Activated CD4-positive, alpha-beta T cell treated with anti-CD3 and anti-CD28 coated beads for 4 hours (primary cell): Measurements from ENCODE around the gene DNAH17.
"Not testable (repeated sequence)": the region's sequence is repeated elsewhere in the genome, so short reads cannot be mapped to it uniquely, and the experiment has no call there.

ENCODE experiments used
- DNase-seq, 2 donors: peaks; one replicate each; pipeline ENCODE4 v3.0.0-alpha.2; 2020

DNAH17 gene

DNA sequence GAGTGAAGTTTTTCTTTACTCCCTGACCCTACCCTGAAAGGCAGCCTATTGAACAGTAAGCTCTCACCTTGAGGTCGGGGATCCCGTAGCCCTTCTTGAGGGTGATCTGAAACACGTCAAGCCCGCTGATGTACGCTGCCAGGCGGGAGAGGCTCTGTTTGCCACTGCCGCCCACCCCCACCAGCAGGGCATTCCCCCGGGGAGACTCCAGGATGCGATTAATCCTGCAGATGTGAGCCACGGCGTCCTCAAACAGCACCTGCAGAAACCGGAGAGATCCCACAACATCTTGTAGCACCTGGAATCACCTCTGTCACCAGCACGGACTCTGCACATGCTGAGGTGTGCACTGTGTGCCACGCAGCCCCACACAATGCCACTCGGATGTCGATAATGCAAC is 102.0 kb downstream of the DNAH17 start:
- DNase-seq = no peak

DNA sequence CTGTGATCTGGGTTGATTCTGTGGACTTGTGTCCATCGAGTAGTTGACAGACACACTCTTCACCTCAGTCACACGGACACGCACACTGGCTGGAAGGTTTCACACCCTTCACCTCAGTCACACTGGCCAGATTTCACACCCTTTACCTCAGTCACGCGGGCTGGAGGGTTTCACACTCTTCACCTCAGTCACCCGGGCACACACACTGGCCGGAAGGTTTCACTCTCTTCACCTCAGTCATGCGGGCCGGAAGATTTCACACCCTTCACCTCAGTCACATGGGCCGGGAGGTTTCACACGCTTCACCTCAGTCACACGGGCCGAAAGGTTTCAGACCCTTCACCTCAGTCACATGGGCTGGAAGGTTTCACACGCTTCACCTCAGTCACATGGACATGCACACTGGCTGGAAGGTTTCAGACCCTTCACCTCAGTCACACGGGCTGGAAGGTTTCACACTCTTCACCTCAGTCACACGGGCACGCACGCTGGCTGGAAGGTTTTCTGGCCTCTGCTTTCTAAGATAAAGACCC is 102.5 kb downstream of the DNAH17 start:
- DNase-seq = no peak

DNA sequence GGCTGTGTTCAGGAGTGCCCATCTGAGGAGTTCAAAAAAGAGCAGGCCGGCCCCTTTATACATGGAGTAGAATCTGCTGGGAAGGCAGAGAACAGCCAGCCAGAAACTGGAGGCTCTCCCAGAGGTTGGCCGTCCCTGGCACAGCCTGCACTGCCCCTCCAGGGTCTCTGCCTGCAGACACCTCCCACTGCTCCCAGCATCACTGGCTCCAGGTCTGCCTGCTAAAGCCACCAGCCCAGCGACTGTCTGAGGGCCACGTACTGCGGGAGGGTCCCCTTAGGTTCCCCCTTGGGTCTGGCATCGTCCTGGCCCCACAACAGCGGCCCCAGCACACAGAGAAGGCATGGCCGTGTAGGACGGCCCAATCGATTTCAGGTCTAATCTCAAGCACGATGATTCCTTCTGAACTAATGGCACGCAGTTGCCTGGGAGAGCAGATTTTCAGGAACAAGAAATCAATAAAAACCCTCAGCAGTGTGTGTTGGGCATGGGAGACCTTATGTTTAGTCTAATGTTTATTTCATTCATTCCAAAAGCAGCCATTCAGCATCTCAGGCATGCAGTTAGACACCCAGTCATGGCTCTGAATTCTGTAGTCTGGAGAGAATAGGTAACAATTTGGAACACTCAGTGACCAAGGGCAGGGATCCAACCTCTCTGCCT is 103.1 kb downstream of the DNAH17 start:
- no peak for DNase-seq

DNA sequence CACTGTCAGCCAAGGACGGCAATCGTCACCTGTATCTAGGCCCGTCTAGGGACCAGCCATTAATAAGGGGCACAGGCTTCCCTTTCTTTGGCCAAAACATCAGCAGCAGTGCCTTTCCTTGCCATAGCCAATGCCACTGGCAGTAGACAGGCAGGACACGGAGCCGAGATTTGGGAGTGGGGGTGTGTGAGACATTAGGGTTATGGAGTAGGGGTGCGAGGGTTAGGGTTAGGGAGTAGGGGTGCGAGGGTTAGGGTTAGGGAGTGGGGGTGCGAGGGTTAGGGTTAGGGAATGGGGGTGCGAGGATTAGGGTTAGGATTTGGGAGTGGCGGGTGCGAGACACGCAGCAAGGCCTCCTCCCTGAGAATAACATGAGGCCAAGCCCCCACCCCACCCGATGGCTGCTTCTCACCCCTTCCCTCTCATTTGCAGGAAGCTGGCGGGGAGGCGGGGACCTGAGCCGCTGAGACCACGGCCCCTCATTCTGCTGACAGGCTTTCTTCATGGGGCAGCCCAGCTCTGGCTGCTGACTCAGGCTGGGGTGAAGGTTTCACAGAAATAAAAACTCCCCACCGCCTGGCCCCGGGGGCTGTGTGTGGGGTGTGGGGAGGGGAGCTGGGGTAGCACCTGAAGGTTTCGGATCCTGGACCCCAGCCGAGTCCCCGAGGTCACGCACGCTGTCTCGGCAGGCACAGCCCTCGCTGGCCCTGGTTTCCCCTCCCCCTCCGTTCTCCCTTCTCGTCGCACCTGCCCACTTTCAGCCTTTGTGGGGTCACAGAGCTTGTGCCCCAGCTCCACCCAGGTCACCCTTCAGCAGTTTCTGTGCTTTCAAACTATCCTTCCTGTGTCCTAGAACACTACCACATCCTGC is 104.9 kb downstream of the DNAH17 start:
- no peak for DNase-seq

DNA sequence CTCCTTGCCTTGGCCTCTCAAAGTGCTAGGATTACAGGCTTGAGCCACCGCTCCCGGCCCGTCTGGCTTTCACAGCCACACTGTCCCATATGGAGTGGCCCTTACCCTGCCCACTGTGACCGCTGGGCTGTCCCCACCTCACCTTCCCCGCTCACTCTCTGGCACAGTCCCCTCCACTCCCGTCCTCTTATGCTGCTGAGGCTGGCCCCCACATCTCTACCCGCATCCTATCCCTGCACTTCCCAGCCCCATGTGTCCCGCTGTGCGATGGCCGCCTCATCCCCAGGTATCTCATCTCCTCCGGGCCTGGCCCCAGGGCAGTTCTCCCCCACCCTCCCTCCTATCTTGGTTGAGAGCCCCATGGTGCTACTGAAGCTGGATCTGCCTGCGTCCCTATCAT is 105.6 kb downstream of the DNAH17 start:
- no peak for DNase-seq

DNA sequence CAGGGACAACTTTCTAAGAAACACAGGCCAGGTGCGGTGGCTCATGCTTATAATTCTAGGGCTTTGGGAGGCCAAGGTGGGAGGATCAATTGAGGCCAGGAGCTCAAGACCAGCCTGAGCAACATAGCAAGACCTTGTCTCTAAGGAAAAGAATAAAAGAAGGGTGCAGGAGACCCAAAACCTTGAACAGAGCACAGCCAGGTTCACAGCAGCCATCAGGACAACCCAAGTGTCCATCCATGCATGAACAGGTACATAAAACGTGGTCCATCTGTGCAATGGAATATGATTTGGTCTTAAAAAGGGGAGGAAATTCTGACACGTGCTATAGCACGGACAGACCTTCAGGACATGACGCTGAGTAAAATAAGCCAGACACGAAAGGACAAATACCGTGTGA is 107.8 kb downstream of the DNAH17 start:
- no peak for DNase-seq

DNA sequence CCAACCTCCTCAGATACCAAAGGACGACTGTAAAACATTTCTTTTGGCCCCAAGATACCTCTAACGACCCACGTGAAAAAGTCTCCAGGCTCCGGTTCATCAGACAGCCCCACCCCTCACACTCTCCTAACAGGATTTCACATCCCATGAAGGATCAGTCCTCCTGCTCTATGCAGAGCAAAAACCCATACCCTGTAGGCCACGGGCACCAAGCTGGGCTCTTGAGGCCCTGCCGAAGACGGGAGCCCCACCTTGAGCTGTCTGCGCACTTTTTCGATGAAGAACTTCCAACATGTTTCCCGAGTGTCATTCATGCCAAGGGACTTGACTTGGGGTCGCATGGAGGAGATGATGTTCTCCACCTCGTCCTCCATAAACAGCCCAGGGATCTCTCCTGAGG is 108.8 kb downstream of the DNAH17 start:
- DNase-seq = no peak

DNA sequence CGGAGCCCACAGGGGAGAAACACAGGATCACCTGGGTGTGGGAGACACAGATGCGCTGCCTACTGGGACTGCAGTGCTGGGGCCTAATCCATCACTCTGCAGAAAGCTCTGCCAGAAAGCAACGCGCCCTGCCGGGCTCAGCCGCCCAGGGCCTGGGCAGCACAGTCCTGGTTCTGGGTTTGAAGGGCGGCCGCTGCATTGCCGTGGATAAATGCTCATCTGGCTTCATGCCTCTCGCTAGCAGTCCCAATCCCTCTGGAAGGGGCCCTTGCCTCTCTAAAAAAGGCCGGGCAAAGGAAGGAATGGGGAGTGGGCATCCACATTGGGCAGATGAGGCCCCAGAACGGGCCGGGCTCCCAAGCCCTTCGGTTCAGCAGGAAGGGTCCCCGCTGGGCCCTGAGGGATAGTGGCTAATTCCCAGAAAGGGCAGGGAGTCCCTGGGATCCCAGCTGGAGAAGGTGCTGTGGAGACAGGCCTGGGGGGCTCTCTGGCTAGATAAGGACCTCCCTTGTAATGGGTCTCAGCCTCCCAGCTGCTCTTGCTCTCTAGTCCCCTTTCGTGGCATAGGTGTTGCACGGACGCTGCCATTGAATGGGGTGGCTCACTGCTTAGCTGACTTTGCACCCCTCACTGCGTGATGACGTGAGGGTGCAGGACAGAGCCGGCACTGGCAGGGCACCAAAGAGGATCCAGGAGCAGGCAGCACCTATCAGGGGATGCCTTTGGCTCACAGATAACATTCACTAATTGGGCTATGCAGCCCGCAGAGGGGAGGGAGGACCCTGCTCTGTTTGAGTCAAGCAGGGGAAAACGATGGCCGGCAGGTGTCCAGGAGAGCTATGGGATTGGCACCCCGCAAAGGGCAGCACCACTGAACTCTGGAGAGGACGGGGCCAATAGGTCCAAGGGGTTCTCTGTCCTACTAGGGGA is 110.1 kb downstream of the DNAH17 start:
- DNase-seq = no peak

DNA sequence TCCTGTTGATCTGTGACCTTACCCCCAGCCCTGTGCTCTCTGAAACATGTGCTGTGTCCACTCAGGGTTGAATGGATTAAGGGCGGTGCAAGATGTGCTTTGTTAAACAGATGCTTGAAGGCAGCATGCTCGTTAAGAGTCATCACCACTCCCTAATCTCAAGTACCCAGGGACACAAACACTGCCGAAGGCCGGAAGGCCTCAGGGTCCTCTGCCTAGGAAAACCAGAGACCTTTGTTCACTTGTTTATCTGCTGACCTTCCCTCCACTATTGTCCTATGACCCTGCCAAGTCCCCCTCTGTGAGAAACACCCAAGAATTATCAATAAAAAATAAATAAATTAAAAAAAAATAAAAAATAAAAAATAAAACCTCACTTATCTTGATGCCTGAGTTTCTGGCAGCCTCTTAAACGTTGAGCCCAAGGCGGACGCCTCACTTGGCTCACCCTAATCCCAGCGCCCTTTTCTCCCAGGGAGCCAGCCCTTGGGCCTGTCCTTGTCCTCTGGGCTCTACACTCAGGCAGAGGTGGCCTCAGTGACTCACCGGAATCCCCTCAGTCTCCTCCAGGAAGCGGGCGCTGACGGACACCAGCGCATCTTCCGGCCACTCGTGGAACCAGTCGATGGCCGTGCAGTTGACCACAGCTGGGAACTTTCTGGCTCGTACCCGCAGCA is 110.9 kb downstream of the DNAH17 start:
- DNase-seq = not testable (repeated sequence)

DNA sequence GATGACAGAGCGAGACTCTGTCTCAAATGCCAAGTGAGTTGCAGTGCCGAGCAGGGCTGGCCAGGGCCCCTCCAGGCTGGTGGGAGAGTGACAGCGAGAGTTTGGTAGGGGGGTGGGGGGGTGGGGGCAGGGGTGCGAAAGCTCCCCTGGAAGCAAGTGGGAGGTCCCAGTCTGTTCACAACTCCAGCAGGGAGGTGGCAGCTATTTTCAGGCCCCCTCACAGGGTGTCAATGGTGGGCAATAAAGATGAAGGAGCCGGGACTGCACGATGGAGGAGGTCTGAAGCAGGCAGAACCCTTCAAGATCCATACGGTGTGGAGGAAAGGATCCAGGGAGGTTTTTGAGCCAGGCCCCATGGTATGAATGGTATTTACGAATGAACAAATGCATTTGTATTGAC is 115.0 kb downstream of the DNAH17 start:
- DNase-seq = no peak

DNA sequence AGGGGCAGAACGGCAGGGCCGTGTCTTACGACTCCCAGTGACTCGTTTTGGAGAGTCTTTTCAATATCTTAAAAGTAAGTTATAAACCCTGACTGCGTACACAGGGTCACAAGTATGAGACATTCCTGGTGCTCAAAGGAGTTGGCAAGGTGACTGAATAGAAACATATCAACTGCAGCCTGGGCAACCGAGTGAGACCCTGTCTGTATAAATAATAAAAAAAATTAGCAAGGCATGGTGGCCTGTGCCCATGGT is 115.5 kb downstream of the DNAH17 start:
- DNase-seq = no peak

DNA sequence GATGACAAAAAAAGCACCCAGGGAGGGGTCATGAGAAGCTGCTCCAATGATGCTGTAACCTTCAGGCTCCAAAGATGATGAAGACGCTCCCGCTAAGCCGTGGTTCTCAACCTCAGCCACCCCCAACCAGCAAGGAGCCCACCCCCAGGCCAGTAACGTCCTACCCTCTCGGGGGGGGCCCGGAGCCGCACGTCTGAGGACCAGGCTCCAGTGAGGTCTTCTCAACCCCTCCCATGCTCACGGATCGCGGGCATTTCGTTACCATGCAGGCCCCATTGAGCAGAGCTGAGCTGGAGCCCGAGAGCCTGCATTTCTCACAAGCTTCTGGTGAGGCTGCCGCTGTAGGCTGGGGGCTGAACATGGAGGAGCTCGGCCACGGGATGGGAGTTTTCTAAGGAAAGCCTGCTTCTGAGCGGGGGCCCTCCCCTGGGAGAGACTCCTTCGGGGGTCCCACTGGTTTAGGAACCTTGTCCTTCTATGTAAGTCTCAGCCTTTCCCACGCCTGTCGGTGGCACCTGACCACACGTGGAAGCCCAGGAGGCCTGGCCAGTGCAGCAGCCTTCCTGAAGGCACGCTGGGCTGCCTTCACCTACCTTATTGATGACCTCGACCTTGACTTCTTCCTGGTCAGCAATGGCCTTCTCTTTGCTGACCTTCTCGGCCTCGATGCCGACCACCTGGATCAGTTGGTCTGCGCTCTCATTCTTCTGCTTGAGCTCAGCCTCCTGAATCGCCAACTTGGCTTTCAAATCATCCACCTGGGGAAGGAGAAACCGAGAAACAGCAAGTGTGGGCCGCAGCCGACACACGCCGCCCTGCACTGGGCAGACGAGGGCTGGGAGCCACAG is 116.0 kb downstream of the DNAH17 start:
- DNase-seq = no peak

DNA sequence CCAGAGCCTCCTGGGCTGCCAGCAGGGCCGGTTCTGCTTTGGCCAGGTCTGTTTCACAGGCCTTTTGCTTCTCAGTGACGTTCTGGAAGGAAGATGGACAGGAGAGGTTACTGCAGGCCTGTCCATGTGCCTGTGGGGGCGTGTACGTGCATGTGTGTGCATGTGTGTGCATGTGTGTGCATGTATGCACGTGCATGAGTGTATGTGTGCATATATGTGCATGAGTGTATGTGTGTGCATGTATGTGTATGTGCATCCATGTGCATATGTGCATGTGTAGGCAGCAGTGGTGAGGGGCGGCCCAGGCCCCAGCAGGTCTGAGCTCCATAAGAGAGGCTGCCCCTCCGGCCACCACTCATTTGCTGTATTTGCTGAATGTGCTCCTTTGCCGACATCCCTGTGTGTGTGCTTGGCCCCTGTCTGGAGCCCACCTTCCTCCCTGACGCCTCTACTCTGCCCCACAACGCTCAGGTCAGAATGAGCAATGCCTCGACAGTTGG is 117.0 kb downstream of the DNAH17 start:
- DNase-seq = no peak

DNA sequence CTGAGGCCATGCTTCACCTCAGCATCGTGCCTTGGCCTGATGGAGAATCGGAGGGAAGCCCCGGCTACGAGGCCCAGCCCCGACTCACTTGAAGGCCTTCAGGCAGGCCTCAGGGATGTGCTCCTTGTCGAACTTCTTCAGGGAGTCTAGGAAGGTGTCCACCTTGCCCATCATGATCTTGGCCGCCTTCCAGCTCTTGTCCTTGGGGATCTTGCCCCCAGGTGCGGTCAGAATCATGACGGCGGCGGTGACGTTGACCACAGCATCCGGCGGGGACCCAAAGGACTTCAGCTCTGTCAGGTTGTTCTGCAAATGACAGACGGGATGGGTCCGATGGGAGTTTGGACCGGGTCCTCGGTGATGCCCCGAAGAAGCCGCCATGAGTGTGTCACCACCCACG is 117.5 kb downstream of the DNAH17 start:
- no peak for DNase-seq

DNA sequence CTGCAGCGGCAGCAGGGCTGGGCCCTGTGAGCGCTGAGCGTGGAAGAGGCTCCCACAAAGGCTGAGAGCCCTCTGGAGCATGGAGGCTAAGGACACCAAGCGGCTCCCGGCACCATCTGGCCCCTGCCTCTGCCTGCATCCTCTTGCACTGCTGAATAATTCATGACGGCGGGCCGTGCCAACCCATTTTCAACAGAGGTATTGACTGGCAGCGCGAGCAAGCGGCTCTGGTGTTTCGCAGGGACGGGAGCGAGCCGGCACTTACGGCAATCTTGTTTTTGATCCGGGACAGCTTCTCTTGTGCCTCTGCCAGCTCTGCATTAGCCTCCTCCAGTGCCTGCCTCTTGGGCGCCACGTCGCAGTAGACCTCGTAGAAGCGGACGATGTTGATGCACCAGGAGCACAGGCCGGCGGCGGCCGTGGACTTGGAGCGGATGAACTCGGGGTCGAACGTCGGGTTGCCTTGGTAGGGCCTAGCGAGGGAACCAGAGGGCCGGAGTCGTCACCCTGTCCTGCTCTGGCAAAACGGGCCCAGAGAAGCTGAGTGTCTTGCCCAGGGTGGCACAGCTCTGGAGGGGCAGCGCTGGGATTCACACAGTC is 118.4 kb downstream of the DNAH17 start:
- DNase-seq = no peak

DNA sequence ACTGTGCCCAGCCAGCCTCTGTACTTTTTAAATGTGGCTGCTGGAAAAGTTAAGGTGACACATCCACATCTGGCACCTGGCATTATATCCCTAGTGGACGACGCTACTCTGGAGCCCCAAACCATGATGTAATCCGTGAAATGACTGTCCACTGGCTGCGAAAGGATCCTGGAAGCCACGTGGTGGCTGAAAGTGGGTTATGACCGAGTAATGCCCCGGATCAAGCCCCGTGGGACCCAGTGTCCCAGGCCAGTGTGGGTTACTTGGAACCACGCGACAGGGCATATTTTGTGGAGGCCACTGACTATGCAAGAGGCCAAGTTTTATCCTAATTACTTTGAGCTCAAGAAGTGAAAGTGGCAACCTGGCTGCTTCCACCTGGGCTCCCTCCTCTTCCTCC is 119.1 kb downstream of the DNAH17 start:
- DNase-seq = no peak

DNA sequence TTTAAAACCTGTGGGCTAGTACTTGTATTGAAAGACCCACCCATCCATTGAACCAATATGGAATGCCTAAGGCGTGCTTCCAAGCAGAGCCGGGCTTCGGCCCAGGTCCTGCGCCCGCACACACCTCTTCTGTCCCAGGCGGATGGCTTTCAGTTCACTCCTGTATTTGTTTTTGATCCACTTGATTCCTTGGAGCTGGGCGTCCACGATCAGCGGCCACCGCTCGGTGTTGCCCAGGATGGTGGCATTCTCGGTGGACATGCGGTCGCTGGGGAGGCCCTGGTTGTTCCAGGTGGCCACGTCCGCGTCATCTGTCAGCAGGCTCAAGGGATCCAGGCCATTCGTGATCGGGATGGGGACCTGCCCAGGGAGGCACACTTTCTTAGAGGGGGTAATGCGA is 122.8 kb downstream of the DNAH17 start:
- no peak for DNase-seq

DNA sequence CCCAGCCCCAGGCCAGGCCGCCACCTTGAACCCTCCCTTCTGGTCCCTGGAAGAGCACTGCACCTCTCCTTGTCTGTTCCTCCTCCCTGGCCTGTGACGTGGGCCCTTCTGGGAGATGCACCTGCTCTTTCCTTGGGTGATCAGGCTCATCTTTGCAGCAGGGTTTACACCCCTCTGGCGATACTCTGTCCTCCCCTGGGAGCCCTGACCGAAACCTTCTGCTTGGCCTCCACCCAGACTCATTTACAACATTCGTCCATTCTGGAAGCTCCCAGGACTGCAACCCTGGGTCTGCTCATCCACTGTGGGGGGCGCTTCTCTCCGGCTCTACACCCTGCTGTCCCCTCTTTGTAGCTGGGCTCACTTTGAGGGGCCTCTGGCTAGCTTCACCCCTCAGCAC is 125.4 kb downstream of the DNAH17 start:
- DNase-seq = no peak

DNA sequence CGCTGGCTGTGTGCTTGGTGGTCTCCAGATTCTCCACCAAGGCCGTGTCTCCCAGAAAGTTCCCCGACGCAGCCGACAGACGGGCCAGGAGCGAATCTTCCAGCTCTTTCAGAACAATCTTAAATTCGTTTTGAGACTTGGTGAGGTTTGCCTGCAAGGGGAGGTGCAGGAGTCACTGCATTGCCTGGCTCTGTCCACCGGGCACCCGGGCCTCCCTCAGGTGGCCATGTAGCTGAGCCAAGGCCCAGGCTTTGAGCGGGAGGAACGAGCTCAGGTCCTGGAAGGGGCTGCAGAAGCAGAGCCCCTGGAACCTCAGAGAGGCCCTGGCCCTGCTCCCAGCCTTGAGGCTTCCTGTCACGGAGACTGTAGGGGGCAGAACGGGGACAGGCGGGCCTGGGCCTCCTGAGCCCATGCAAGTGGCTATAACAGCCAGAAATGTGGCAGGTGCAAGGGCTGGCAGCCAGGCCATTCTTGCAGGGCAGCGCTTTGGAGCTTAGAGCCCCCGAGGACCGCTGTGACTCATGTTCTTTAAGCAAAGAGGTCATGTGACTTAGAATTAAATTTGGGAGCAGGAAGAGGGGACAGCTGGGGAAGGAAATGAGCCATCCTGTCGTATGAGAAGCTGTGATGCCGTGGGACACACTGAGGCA is 126.4 kb downstream of the DNAH17 start:
- no peak for DNase-seq

DNA sequence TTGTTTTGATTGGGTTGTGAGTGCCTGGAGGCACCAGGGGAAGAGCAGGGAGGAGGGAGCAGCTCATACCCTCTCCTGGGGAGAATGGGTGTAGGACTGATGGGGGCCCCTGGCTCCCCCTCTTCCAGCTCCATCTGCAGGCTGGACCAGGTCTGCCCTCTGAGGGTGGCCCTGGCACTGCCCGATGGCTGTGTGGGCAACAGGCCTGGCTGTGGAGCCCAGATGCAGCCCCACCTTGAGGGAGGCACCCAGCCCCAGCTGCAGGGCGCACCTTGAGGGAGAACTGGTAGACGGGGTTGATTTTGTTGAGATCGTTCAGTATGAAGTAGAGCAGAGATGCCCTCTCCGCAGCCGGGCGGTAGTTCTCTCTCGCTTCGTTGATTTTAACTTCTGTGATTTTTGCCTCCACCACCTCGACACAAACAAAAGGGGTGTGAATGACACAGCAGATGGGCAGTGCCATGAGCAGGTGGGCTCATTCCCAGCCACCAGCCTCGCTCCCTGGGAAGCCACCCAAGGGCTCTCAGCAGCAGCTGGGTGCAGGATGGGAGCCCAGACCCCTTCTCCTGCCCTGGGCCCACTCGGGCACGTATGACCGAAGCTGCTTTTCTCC is 127.1 kb downstream of the DNAH17 start:
- DNase-seq = no peak
